OCI-LY7 (cell line): Measurements from ENCODE around the gene MAP2K5. TPM values are rescaled to one million over a fixed set of nuclear protein-coding genes. Genes with fewer than 3 reads are reported as not detected.

Experiments
- BruUV-seq: library from RNA; stranded (reverse); fragments of 400-500 nt; replicated peaks from 2 replicates; lab custom pipeline; 2021; lab: Mats Ljungman, UMichigan
- CTCF ChIA-PET: fragments of 300-600 bp; sonication (Branson Sonifier 250); formaldehyde crosslinking; loops from one replicate; lab custom pipeline; 2022; ENCODE audit warnings: antibody characterized with exemption; ENCODE audit not compliant: unreplicated experiment; lab: Charles Lee
- POLR2A ChIA-PET: fragments of 300-600 bp; sonication (Branson Sonifier 250); formaldehyde crosslinking; loops from one replicate; lab custom pipeline; 2022; ENCODE audit warnings: antibody characterized with exemption; lab: Charles Lee
- DNase-seq: peaks from one replicate; pipeline ENCODE4 v3.0.0-alpha.2; 2015; ENCODE audit warnings: low spot score
- H2AFZ ChIP-seq: fragments of 200-600 bp; sonication (generic), shearing (Covaris generic); 2 replicates; pipeline ENCODE4 v1.6.1; 2014; ENCODE audit warnings: mild to moderate bottlenecking, antibody characterized with exemption, low read length, moderate library complexity
- H3K27ac ChIP-seq: fragments of 200-600 bp; sonication (generic); 2 replicates; pipeline ENCODE4 v1.5.1; 2014; ENCODE audit warnings: mixed run types, low read depth, mild to moderate bottlenecking, moderate library complexity, low read length, inconsistent platforms; ENCODE audit not compliant: poor library complexity, severe bottlenecking
- H3K36me3 ChIP-seq: fragments of 200-600 bp; sonication (generic); 2 replicates; pipeline ENCODE4 v1.6.1; 2014; ENCODE audit warnings: mild to moderate bottlenecking, antibody characterized with exemption, low read length, moderate library complexity, mixed read lengths; ENCODE audit not compliant: insufficient read depth
- H3K4me1 ChIP-seq: fragments of 200-600 bp; sonication (generic); 2 replicates; pipeline ENCODE4 v1.5.1; 2014; ENCODE audit warnings: mild to moderate bottlenecking, low read length; ENCODE audit not compliant: insufficient read depth, poor library complexity, severe bottlenecking
- H3K4me2 ChIP-seq: fragments of 200-600 bp; sonication (generic); 2 replicates; pipeline ENCODE4 v1.6.1; 2014; ENCODE audit warnings: mild to moderate bottlenecking, low read length
- H3K4me3 ChIP-seq: fragments of 200-600 bp; sonication (generic); 2 replicates; pipeline ENCODE4 v1.5.1; 2014; ENCODE audit warnings: mild to moderate bottlenecking, low read depth, low read length; ENCODE audit not compliant: poor library complexity, severe bottlenecking
- H3K79me2 ChIP-seq: fragments of 200-600 bp; sonication (generic); 2 replicates; pipeline ENCODE4 v1.6.1; 2016; ENCODE audit warnings: low read depth, mild to moderate bottlenecking, low read length, moderate library complexity, mixed read lengths; ENCODE audit not compliant: insufficient read depth
- H3K9me2 ChIP-seq: fragments of 200-600 bp; sonication (generic); 2 replicates; pipeline ENCODE4 v1.6.1; 2016; ENCODE audit warnings: mild to moderate bottlenecking, low read length, mixed read lengths; ENCODE audit not compliant: insufficient read depth
- H3K9me3 ChIP-seq: fragments of 200-600 bp; sonication (generic); 2 replicates; pipeline ENCODE4 v1.6.1; 2014; ENCODE audit warnings: mild to moderate bottlenecking, mixed run types, low read length, mixed read lengths
- H4K20me1 ChIP-seq: fragments of 200-600 bp; sonication (generic); 2 replicates; pipeline ENCODE4 v1.6.1; 2014; ENCODE audit warnings: mild to moderate bottlenecking, antibody characterized with exemption, low read length, moderate library complexity, mixed read lengths; ENCODE audit not compliant: insufficient read depth
- EZH2phosphoT487 ChIP-seq: fragments of 200-600 bp; sonication (generic); IDR thresholded peaks from 2 replicates; pipeline ENCODE4 v1.6.1; 2018; ENCODE audit warnings: low read depth, borderline replicate concordance, mild to moderate bottlenecking, mixed run types, antibody characterized with exemption, low read length, moderate library complexity, mixed read lengths
- intact Hi-C: fragments of 100-400 bp; cut with micrococcal nuclease; formaldehyde crosslinking; loops from one replicate; pipeline ENCODE4 v1.10.0; 2022; ENCODE audit not compliant: unreplicated experiment
- total RNA-seq, 2 experiments: library from RNA; depleted of rRNA in 1 of 2; stranded (reverse); fragments of >200 nt in 1 of 2; shearing (Covaris generic) in 1 of 2; gene quantifications; 2 replicates each; pipeline ENCODE4 v1.2.3, GENCODE V29; 2014 to 2022
- TF ChIP-seq, protein P1 (sequence below): fragments of 200-600 bp; sonication (generic); conservative IDR thresholded peaks from 2 replicates; pipeline ENCODE4 v1.5.1; 2014; ENCODE audit warnings: mild to moderate bottlenecking, antibody characterized with exemption, low read length, moderate library complexity, mixed read lengths

MAP2K5 gene
- total RNA-seq, 2 experiments from 2014 or later, result 10.2 to 35.0 TPM

DNA sequence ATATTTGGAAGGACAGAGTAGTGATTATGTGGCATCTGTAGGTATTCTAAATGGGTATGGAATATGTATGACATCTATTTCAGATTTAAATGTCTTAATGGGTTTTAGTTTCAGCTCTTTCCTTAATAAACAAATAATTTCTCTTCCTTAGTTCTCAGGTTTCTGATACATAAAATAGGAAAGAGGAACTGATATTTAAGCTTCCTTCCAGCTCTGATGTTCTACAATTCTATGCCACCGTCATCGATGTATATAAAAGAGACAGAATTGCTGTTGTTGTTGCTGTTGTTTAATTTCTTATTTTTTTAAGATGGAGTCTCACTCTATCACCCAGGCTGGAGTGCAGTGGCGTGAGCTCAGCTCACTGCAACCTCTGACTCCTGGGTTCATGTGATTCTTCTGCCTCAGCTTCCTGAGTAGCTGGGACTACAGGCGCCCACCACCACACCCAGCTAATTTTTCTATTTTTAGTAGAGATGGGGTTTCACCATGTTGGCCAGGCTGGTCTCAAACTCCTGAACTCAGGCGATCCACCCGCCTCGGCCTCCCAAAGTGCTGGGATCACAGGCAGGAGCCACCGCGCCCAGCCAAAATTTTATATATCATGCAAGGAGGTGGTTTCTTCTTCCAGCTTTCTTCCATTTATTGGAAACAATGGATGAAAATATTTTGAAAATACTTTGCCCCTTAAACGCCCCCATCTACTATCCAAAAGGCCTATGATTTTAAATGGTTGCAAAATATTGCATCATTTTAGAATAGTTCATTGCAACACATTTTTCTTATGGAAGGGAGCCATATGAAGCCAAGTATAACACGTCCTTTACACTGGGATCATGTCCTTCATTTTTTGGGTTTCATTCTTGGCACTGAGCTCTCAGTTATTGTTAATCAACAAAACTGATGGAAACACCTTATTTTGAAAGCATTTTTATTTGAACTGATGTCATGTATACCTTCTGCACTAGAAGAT, 35.4 kb upstream of the MAP2K5 start:
- no peak overlapping the region for H3K27ac ChIP-seq
- no peak overlapping the region for H3K4me3 ChIP-seq
- no TSS peak for BruUV-seq
- H2AFZ ChIP-seq, result peak overlapping the region; percentile 22; the same call in 1 of the 2 replicates
- peaks cover 27% of the 10 kb centered on the region for H3K4me1 ChIP-seq
- H4K20me1 ChIP-seq, result no peaks in the 10 kb centered on the region
- H3K36me3 ChIP-seq, result no peaks in the 10 kb centered on the region
- peak; percentile 14 for DNase-seq
- H3K9me2 ChIP-seq, result no peaks in the 10 kb centered on the region
- ChIA-PET POLR2A (interaction anchor here (0.6 to 1.4 kb wide), 4 partner anchors 11 to 77 kb away, joined by 3 to 5 read pairs (median 4); no protein-coding TSS in a partner anchor), CTCF (interaction anchor here (0.9 kb wide), 1 partner anchor 335 kb away, joined by 3 read pairs; no protein-coding TSS in a partner anchor)
- intact Hi-C loops, result no loop called here
- TF ChIP-seq, protein P1, sequence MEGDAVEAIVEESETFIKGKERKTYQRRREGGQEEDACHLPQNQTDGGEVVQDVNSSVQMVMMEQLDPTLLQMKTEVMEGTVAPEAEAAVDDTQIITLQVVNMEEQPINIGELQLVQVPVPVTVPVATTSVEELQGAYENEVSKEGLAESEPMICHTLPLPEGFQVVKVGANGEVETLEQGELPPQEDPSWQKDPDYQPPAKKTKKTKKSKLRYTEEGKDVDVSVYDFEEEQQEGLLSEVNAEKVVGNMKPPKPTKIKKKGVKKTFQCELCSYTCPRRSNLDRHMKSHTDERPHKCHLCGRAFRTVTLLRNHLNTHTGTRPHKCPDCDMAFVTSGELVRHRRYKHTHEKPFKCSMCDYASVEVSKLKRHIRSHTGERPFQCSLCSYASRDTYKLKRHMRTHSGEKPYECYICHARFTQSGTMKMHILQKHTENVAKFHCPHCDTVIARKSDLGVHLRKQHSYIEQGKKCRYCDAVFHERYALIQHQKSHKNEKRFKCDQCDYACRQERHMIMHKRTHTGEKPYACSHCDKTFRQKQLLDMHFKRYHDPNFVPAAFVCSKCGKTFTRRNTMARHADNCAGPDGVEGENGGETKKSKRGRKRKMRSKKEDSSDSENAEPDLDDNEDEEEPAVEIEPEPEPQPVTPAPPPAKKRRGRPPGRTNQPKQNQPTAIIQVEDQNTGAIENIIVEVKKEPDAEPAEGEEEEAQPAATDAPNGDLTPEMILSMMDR, result no peak
- no peak for TF ChIP-seq EZH2phosphoT487
- no peaks in the 10 kb centered on the region for H3K9me3 ChIP-seq
- H3K79me2 ChIP-seq, result no peaks in the 10 kb centered on the region
- peak overlapping the region; percentile 27 for H3K4me2 ChIP-seq

DNA sequence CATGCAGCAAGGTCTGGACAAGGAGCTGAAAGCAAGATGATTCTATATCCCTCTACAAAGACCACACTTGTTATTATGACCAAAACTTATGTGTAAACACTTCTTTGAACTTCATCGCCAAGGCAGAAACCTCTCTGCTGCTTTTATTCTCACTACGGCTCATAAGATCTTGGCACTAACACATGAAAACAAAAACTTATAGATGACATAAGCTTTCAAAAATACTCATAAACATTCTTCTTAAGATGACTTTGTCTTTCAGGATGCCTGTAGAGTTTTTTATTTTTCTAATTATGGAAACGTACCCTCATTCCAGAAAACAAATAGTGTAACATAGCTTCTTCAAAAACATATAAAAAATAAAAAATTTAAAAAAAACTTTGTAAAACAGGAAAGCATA, 34.1 kb upstream of the MAP2K5 start:
- Histone ChIP-seq H4K20me1 (no peaks in the 10 kb centered on the region), H3K4me3 (no peak overlapping the region), H3K36me3 (no peaks in the 10 kb centered on the region), H3K79me2 (no peaks in the 10 kb centered on the region), H3K4me2 (no peak overlapping the region), H3K4me1 (peaks cover 24% of the 10 kb centered on the region), H2AFZ (no peak overlapping the region), H3K9me3 (no peaks in the 10 kb centered on the region), H3K27ac (no peak overlapping the region), H3K9me2 (no peaks in the 10 kb centered on the region)
- no peak for DNase-seq
- no peak for TF ChIP-seq EZH2phosphoT487
- TF ChIP-seq, protein P1, result no peak
- intact Hi-C loops, result no loop called here
- CTCF ChIA-PET, result no interaction called here
- POLR2A ChIA-PET, result no interaction called here
- BruUV-seq, result no TSS peak

DNA sequence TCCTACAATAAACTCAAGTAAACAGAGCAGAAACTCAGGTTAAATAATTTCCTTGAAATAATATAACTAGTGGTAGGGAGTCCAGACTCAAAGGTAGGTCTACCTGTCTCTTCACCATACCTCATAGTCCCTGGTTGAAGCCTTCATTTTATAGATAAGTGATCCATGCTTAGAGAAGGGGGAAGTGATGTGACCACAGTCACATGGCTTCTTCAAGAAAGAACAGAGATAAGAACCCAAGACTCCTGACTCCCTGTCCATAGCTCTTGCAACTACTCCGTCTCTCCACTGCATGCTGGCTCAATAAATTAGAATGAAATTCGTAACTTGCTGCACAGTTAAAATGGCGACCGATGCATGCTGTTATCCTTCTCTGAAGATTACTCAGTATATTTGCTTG, 32.6 kb upstream of the MAP2K5 start:
- Histone ChIP-seq H3K36me3 (no peaks in the 10 kb centered on the region), H3K27ac (no peak overlapping the region), H3K9me2 (no peaks in the 10 kb centered on the region), H3K4me1 (peaks cover 20% of the 10 kb centered on the region), H3K4me2 (no peak overlapping the region), H3K4me3 (no peak overlapping the region), H3K79me2 (no peaks in the 10 kb centered on the region), H3K9me3 (no peaks in the 10 kb centered on the region), H2AFZ (no peak overlapping the region), H4K20me1 (no peaks in the 10 kb centered on the region)
- ChIA-PET CTCF (no interaction called here), POLR2A (no interaction called here)
- TF ChIP-seq EZH2phosphoT487, result no peak
- TF ChIP-seq, protein P1, result no peak
- intact Hi-C loops, result no loop called here
- no TSS peak for BruUV-seq
- no peak for DNase-seq
